BJ (cell line): ENCODE measurements around the gene PRKAA1. TPM values are rescaled to one million over a fixed set of nuclear protein-coding genes. Genes with fewer than 3 reads are reported as not detected.

ENCODE experiments used
- CTCF ChIA-PET: fragments of 350-600 bp; formaldehyde crosslinking; extraction: SDS; loops from one replicate; lab custom pipeline; 2021; ENCODE audit warnings: antibody characterized with exemption, inconsistent platforms; lab: Yijun Ruan, JAX
- POLR2A ChIA-PET: fragments of 300-600 bp; sonication (Branson Sonifier 250); formaldehyde crosslinking; extraction: SDS; loops from one replicate; lab custom pipeline; 2021; ENCODE audit warnings: antibody characterized with exemption; lab: Charles Lee
- DNase-seq: peaks from one replicate; pipeline ENCODE4 v3.0.0-alpha.2; 2011; ENCODE audit warnings: low read depth
- H3K27me3 ChIP-seq: 2 replicates; pipeline ENCODE4 v1.6.0; 2011; ENCODE audit warnings: low read length; ENCODE audit not compliant: control insufficient read depth, insufficient read depth
- H3K36me3 ChIP-seq: 2 replicates; pipeline ENCODE4 v1.5.1; 2011; ENCODE audit warnings: low read length; ENCODE audit not compliant: control insufficient read depth, insufficient read depth
- H3K4me3 ChIP-seq: 2 replicates; pipeline ENCODE4 v1.5.1; 2011; ENCODE audit warnings: low read depth, mild to moderate bottlenecking, control low read depth, low read length
- CTCF ChIP-seq: IDR thresholded peaks from 2 replicates; pipeline ENCODE4 v1.5.1; 2011; ENCODE audit warnings: low read depth, mild to moderate bottlenecking, control low read depth, inconsistent platforms, low read length, moderate library complexity; ENCODE audit not compliant: insufficient read depth
- polyA plus RNA-seq: library from polyadenylated mRNA; depleted of rRNA; stranded (reverse); fragments of >200 nt; gene quantifications from 2 replicates; pipeline ENCODE4 v1.2.3, GENCODE V29; 2011

The PRKAA1 gene
- polyA plus RNA-seq, 1 experiment, result 28.9 TPM

DNA sequence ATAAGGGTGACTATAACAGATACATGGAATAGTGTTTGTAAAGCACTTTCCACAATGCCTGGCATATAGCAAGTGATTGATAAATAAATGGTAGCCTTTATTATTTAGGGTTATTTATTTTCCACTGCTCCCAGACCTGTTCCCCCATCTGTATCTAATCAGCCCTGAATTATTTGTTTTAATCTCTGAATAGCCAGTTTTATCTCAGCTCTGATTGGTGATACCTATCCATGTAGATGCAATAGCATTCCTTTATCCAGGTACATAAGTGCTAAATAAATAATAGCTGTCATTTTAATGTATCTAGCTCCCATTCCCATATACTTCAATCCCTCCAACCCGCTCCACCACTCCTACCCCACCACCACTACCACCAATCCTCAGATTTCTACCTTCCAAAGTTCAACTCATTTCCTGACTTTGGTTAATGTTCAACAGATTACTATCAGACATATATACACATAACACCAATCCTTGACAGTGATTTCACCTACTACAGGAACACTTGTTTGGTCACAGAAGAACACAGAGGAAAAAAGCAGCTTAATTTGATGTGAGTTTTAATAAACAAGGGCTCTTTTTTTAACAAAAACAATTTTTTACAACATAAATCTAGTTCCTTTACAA is 14.0 kb downstream of the PRKAA1 start:
- H3K36me3 ChIP-seq, result no peaks in the 10 kb centered on the region
- CTCF ChIA-PET, result no interaction called here

DNA sequence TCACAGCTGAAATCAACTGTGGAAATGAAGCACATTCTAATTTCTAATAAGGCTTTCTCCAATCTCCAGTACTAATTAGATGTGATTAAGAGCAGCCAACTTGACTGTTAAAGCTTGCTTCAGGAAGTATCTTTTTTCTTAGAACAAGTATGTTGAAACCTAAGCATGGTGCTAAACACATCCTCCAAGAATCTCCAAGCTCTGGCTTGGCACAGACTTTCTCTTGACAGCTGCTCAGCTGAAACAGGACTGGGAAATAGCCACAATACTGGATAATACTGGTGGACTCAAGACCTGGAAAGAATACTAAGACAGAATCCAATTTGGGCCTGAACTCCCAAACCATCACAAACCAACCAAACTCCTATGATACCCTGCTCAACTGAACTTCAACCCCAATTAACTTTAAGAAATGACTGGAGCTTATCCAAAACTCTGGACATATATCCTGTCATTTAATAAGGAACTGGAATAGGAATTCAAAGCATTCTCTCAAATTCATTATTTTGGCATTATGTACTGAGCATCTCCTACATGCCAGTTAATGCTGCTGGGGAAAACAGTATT is 16.2 kb downstream of the PRKAA1 start:
- no peaks in the 10 kb centered on the region for H3K36me3 ChIP-seq
- no peak for TF ChIP-seq CTCF
- ChIA-PET POLR2A (interaction anchor here (0.5 kb wide), 1 partner anchor 38 kb away, joined by 7 read pairs; no protein-coding TSS in a partner anchor), CTCF (no interaction called here)
- no peak overlapping the region for H3K4me3 ChIP-seq
- H3K27me3 ChIP-seq, result no peaks in the 10 kb centered on the region
- DNase-seq, result no peak

More for the DNA sequence above, 14.0 kb downstream of the PRKAA1 start:
- Histone ChIP-seq H3K27me3 (no peaks in the 10 kb centered on the region), H3K4me3 (no peak overlapping the region)
- POLR2A ChIA-PET, result no interaction called here
- DNase-seq, result no peak
- TF ChIP-seq CTCF, result no peak

DNA sequence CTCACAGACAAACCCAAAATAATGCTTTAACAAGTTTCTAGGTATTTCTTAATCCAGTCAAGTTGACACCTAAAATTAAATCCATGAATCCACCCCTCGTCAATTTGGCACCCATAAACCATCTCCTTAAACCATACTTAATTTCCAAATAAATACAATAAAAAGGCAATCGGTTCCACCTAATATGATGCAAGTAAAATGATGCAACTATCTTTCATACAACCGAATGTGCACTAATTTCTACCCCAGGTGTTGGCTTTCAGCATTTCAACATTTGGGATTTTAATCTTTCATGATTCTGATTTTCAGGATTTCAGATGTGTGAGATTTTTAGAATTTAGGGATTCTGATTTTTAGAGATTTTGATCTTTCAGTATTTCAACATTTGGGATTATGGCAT is 17.3 kb downstream of the PRKAA1 start:
- POLR2A ChIA-PET, result no interaction called here
- TF ChIP-seq CTCF, result no peak
- Histone ChIP-seq H3K36me3 (no peaks in the 10 kb centered on the region), H3K4me3 (no peak overlapping the region), H3K27me3 (no peaks in the 10 kb centered on the region)
- CTCF ChIA-PET, result no interaction called here
- no peak for DNase-seq

DNA sequence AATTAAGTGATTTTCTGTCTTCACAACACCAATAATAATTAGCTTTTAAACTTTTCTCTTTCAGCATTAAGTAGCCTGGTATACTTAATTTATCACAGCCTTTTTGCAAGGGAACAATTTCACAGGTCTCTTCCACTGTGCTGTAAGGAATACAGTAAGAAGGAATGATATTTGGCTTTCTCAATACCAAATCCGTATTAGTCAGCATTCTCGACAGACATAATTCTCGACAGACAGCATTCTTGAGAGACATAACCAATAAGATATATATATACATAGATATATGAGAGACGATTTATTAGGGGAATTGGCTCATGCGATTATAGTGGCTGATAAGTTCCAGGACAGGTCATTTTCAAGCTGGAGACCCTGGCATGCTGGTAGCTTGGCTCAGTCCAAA is 18.0 kb downstream of the PRKAA1 start:
- Histone ChIP-seq H3K4me3 (no peak overlapping the region), H3K27me3 (no peaks in the 10 kb centered on the region), H3K36me3 (no peaks in the 10 kb centered on the region)
- ChIA-PET CTCF (interaction anchor here (1.1 kb wide), 1 partner anchor 9 kb away, joined by 3 read pairs; no protein-coding TSS in a partner anchor), POLR2A (no interaction called here)
- TF ChIP-seq CTCF, result no peak
- DNase-seq, result no peak

GRCh38 chr5:40779561-40779960 is 18.6 kb downstream of the PRKAA1 start:
- no peak overlapping the region for H3K4me3 ChIP-seq
- H3K36me3 ChIP-seq, result no peaks in the 10 kb centered on the region
- TF ChIP-seq CTCF, result no peak
- no peak for DNase-seq
- no peaks in the 10 kb centered on the region for H3K27me3 ChIP-seq
- CTCF ChIA-PET, result interaction anchor here (1.1 kb wide), 1 partner anchor 9 kb away, joined by 3 read pairs; no protein-coding TSS in a partner anchor
- POLR2A ChIA-PET, result no interaction called here
